HG03066 (cell line): ENCODE results near the gene TRIM37.
"Not testable (repeated sequence)": the region's sequence is repeated elsewhere in the genome, so short reads cannot be mapped to it uniquely, and the experiment has no call there.

Experiments used
- ATAC-seq: cut with Tn5 transposase; IDR thresholded peaks from one replicate; pipeline ENCODE4 v1.9.1; 2021; ENCODE audit warnings: low read depth; ENCODE audit not compliant: unreplicated experiment

The TRIM37 gene

GRCh38 chr17:59121901-59122480, 15.3 kb upstream of the TRIM37 start:
- no peak for ATAC-seq

- ATAC-seq: no peak
Measured at GRCh38 chr17:59115474-59115873, 8.8 kb upstream of the TRIM37 start.

GRCh38 chr17:59111539-59111938, 4.9 kb upstream of the TRIM37 start:
- no peak for ATAC-seq

- no peak for ATAC-seq
Measured at GRCh38 chr17:59110973-59111372, 4.3 kb upstream of the TRIM37 start.

- no peak for ATAC-seq
Measured at GRCh38 chr17:59108400-59109102, 1.9 kb upstream of the TRIM37 start.

- no peak for ATAC-seq
Measured at GRCh38 chr17:59107306-59107670, 608 bp upstream of the TRIM37 start.

- peak; percentile 31 for ATAC-seq
Measured at GRCh38 chr17:59105852-59106462, 723 bp downstream of the TRIM37 start.

- ATAC-seq: no peak
Measured at GRCh38 chr17:59101178-59101577, 5.5 kb downstream of the TRIM37 start.

- no peak for ATAC-seq
Measured at GRCh38 chr17:59097876-59098275, 8.8 kb downstream of the TRIM37 start.

GRCh38 chr17:59094861-59095530, 11.7 kb downstream of the TRIM37 start:
- no peak for ATAC-seq

GRCh38 chr17:59093702-59094231, 12.9 kb downstream of the TRIM37 start:
- ATAC-seq: no peak

GRCh38 chr17:59093145-59093701, 13.5 kb downstream of the TRIM37 start:
- ATAC-seq: no peak

GRCh38 chr17:59090593-59090992, 16.1 kb downstream of the TRIM37 start:
- ATAC-seq: not testable (repeated sequence)

GRCh38 chr17:59084154-59084553, 22.5 kb downstream of the TRIM37 start:
- no peak for ATAC-seq

GRCh38 chr17:59074494-59074893, 32.2 kb downstream of the TRIM37 start:
- ATAC-seq: no peak

GRCh38 chr17:59073972-59074371, 32.7 kb downstream of the TRIM37 start:
- no peak for ATAC-seq

GRCh38 chr17:59069856-59070255, 36.8 kb downstream of the TRIM37 start:
- ATAC-seq: no peak

- no peak for ATAC-seq
Measured at GRCh38 chr17:59067756-59068155, 38.9 kb downstream of the TRIM37 start.

- no peak for ATAC-seq
Measured at GRCh38 chr17:59067340-59067739, 39.3 kb downstream of the TRIM37 start.

- ATAC-seq: no peak
Measured at GRCh38 chr17:59062509-59062908, 44.2 kb downstream of the TRIM37 start.

- no peak for ATAC-seq
Measured at GRCh38 chr17:59056857-59057256, 49.8 kb downstream of the TRIM37 start.
